Mucosa of rectum (tissue), 2 donors: ENCODE data around the gene ARPC1A.
"Not testable (repeated sequence)": the region's sequence is repeated elsewhere in the genome, so short reads cannot be mapped to it uniquely, and the experiment has no call there.

Experiments
- H3K27ac ChIP-seq, 2 donors: one replicate each; pipeline ENCODE4 v1.7.0; 2013; ENCODE audit warnings: inconsistent platforms in 2 of 2, low read depth in 2 of 2, low read length in 2 of 2
- H3K27me3 ChIP-seq, 2 donors: one replicate each; pipeline ENCODE4 v1.7.0; 2013; ENCODE audit warnings: low read length in 2 of 2; ENCODE audit not compliant: control insufficient read depth in 2 of 2, insufficient read depth in 2 of 2
- H3K36me3 ChIP-seq, 2 donors: one replicate each; pipeline ENCODE4 v1.7.0; 2013; ENCODE audit warnings: low read length in 2 of 2; ENCODE audit not compliant: control insufficient read depth in 2 of 2, insufficient read depth in 2 of 2
- H3K4me1 ChIP-seq, 2 donors: one replicate each; pipeline ENCODE4 v1.7.0; 2013; ENCODE audit warnings: low read length in 2 of 2, mild to moderate bottlenecking in 1 of 2; ENCODE audit not compliant: control insufficient read depth in 2 of 2, insufficient read depth in 2 of 2
- H3K4me3 ChIP-seq, 2 donors: one replicate each; pipeline ENCODE4 v1.7.0; 2013; ENCODE audit warnings: low read length in 2 of 2
- H3K9ac ChIP-seq, 2 donors: one replicate each; pipeline ENCODE4 v1.7.0; 2013; ENCODE audit warnings: low read length in 2 of 2, low read depth in 1 of 2, mild to moderate bottlenecking in 1 of 2
- H3K9me3 ChIP-seq, 2 donors: one replicate each; pipeline ENCODE4 v1.7.0; 2013; ENCODE audit warnings: low read length in 2 of 2; ENCODE audit not compliant: control insufficient read depth in 2 of 2
- donor health status: healthy.
- donor health status: Normal muscosa, but diverticular disease.

The ARPC1A gene

DNA sequence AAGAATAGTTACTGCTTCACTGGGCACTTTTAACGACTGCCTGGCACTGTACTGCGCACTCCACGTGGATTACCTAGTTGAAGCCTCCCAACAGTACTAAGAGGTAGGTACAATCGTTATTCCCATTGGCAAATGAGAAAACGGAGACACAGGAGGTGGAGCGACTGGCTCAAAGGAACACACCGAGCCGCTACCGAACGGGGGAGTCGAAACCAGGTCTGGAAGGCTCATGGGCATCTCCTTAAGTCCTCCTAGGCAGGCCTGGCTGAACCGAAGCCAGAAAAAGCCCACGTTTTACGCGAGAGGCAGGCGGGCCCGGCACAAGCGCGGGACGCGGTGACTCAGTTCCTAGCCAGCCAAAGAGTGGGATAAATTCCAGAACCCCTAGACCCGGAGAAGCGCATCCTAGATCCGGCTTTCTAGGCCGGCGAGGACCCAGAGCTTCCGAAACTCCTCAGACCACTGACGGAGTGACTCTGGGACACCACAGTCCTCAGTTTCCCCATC is 82.2 kb downstream of the ARPC1A start:
- H3K9me3 ChIP-seq: no peaks in the 10 kb centered on the region
- H3K36me3 ChIP-seq: peaks cover 31 to 36% of the 10 kb centered on the region in 2 donors
- peak overlapping the region; percentile 99 for H3K27ac ChIP-seq
- H3K9ac ChIP-seq: peak overlapping the region; percentile 95 to 98
- peak overlapping the region; percentile 88 to 99 for H3K4me3 ChIP-seq
- peaks cover 21 to 22% of the 10 kb centered on the region in 2 donors for H3K4me1 ChIP-seq
- no peaks in the 10 kb centered on the region for H3K27me3 ChIP-seq

DNA sequence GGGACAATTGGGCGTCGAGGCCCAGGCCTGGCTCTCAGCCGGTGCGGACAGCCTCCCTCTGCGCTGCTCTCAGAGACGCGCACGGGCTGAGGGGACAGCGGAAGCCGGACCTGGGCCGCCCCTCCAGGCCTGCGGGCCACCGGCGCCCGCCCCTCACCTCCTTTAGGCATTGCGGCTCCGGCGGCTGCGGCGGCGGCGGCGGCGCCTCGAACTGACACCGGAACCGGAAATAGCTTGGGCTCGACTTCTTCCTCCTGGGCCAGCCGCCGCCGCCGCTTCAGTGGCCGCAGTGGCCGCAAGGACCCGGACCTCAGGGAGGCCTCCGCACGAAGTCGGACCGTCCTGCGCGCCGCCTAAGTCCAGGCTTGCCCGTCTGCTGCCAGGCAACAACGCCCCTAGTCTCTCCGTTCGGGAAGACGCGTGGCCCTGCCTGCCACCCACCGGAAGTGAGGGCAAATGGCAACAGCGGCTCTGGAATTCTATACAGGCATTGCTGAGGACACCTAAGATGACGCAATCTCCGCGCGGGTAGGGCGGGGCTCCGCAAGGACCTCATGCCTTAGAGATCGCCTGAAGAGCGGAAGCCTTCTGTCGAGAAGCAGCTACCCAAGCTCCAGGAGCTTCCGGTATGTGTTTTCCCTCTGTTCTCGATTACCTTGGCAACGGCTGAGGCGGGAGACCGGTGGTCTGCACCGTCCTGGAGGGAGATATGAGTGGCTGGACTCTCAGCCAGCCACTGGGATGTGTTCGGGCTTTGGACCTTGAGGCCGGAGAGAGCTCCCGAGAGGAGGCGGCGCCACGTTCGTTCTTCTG is 82.9 kb downstream of the ARPC1A start, which contains the start of the genes BUD31 and PDAP1:
Gene BUD31 (plus strand): TSS at position 591 of the 813 bp plus-strand sequence. CDS start 2,124 bp downstream, outside the sequence.
Gene PDAP1 (minus strand): TSS at position 219 of the 813 bp plus-strand sequence. CDS start 49 bp downstream, at position 170.
- Histone ChIP-seq H3K4me1 (peaks cover 21 to 22% of the 10 kb centered on the region in 2 donors), H3K36me3 (peaks cover 35 to 36% of the 10 kb centered on the region in 2 donors), H3K27ac (peak within 1 kb of the TSS; percentile 99), H3K9me3 (no peaks in the 10 kb centered on the region), H3K27me3 (no peaks in the 10 kb centered on the region), H3K4me3 (peak within 1 kb of the TSS; percentile 88 to 99), H3K9ac (peak within 1 kb of the TSS; percentile 95 to 98)

DNA sequence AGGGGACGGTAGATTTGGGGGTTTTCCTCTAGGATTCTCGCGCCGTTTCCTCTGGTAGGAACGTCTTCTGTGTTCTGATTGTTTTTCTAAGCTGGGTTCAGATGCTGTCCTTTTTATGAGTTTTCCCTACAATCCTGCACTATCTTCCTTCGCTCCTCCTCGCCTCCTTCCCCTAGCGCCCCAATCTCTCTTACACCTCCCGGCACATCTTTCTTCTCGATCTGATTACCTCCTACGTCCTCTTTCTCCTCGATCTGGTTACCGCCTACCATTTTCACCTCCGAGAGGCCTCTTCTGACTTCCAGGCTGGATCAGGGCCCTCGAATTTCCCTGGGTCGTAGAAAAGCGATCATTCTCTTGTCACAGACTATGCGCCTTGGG is 83.5 kb downstream of the ARPC1A start:
- Histone ChIP-seq H3K4me3 (peak overlapping the region; percentile 88 to 99), H3K27me3 (no peaks in the 10 kb centered on the region), H3K9ac (peak overlapping the region; percentile 95 to 98), H3K36me3 (peaks cover 31 to 32% of the 10 kb centered on the region in 2 donors), H3K4me1 (peaks cover 21 to 22% of the 10 kb centered on the region in 2 donors), H3K27ac (peak overlapping the region; percentile 99), H3K9me3 (no peaks in the 10 kb centered on the region)

DNA sequence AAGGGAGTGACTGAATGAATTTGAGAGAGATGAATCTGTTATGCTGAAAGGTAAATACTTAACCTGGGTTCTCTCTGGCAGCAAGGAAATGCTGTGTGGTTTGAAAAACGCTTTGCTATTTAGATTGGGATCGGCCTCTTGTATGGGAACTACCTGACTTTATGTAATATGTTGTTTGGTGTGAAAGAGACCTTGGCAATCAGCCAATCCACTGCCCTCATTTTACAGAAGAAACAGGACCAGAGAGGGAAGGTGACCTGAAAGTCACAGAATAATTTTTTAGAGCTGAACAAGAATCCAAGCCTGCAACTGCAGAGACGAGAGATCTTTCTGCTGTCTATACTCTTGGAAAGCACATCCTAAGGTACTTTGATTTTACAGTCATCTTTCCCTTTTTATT is 84.1 kb downstream of the ARPC1A start:
- Histone ChIP-seq H3K36me3 (peaks cover 31 to 33% of the 10 kb centered on the region in 2 donors), H3K4me1 (peaks cover 21 to 22% of the 10 kb centered on the region in 2 donors), H3K27me3 (no peaks in the 10 kb centered on the region), H3K9me3 (no peaks in the 10 kb centered on the region), H3K9ac (peak overlapping the region; percentile 95 to 98), H3K4me3 (peak overlapping the region; percentile 88 to 99), H3K27ac (no peak overlapping the region)

DNA sequence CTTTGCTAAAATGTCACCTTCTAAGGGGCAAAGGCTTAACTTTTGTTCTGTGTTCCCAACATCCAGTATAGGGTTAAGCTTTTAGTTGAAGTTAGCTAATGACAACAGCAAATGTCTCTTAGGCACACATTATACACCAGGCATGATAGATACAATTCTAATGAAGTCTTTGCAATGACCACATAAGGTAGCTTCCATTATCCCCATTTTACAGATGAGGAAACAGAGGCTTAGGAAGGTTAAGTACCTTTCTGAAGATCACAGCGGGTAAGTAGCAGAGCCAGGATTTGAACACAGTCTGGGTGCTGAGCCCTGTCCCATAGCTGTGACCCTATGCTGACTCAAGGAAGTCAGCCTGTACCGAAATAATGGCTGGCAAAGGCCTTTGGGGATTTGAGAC is 84.9 kb downstream of the ARPC1A start:
- Histone ChIP-seq H3K36me3 (peaks cover 35 to 36% of the 10 kb centered on the region in 2 donors), H3K9ac (no peak overlapping the region), H3K4me1 (peaks cover 21 to 22% of the 10 kb centered on the region in 2 donors), H3K9me3 (no peaks in the 10 kb centered on the region), H3K27ac (no peak overlapping the region), H3K27me3 (no peaks in the 10 kb centered on the region), H3K4me3 (no peak overlapping the region)

DNA sequence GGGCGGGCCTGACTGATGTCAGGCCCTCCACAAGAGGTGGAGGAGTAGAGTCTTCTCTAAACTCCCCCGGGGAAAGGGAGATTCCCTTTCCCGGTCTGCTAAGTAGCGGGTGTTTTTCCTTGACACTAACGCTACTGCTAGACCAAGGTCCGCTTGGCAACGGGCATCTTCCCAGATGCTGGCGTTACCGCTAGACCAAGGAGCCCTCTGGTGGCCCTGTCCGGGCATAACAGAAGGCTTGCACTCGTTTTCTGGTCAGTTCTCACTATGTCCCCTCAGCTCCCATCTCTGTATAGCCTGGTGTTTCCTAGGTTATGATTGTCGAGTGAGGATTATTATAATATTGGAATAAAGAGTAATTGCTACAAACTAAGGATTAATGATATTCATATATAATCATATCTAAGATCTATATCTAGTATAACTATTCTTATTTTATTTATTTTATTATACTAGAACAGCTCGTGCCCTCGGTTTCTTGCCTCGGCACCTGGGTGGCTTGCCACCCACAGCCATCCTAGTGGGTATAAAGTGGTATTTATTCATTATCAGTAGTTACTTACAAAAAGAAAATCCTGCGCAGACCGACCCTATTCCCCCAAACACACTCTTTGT is 89.9 kb downstream of the ARPC1A start:
- not testable (repeated sequence) for H3K9ac ChIP-seq, H3K27ac ChIP-seq, H3K9me3 ChIP-seq, H3K27me3 ChIP-seq, H3K4me1 ChIP-seq, H3K4me3 ChIP-seq
- H3K36me3 ChIP-seq: peaks cover 77 to 82% of the 10 kb centered on the region in 2 donors
